ENCODE data around the gene CENPX.

- TF ChIP-seq NFRKB (IDR thresholded peaks at IDR 0.05) (no peak), HDGF (IDR thresholded peaks at IDR 0.05; ENCODE audit: borderline replicate concordance) (no peak), ELF4 (IDR thresholded peaks at IDR 0.05) (no peak), ZNF384 (IDR thresholded peaks at IDR 0.05) (no peak), FOXM1 (IDR thresholded peaks at IDR 0.05; ENCODE audit: borderline replicate concordance) (no peak), ARNT (IDR thresholded peaks at IDR 0.05) (no peak), PKNOX1 (IDR thresholded peaks at IDR 0.05) (no peak), LEF1 (IDR thresholded peaks at IDR 0.05; ENCODE audit: borderline replicate concordance) (no peak), SP1 (IDR thresholded peaks at IDR 0.05) (no peak)
These were observed 2.0 kb downstream of the CENPX start for GRCh38 chr17:82020572-82021106.
